Fibroblast of villous mesenchyme (primary cell): ENCODE measurements around the gene AQP7. TPM values are rescaled to one million over a fixed set of nuclear protein-coding genes. Genes with fewer than 3 reads are reported as not detected.

Experiments used
- DNase-seq: peaks from one replicate; pipeline ENCODE4 v3.0.0-alpha.2; 2010; ENCODE audit warnings: low read depth
- H3K4me3 ChIP-seq: 2 replicates; pipeline ENCODE4 v1.5.1; 2011; ENCODE audit warnings: low read depth, mild to moderate bottlenecking, low read length
- CTCF ChIP-seq: IDR thresholded peaks from 2 replicates; pipeline ENCODE4 v1.5.1; 2012; ENCODE audit warnings: low read depth, mild to moderate bottlenecking, low read length; ENCODE audit not compliant: insufficient read depth
- total RNA-seq: library from RNA; depleted of rRNA; stranded (reverse); fragments of >200 nt; gene quantifications from 2 replicates; pipeline ENCODE4 v1.2.3, GENCODE V29; 2012

The AQP7 gene
- total RNA-seq, 1 donor, result not detected

DNA sequence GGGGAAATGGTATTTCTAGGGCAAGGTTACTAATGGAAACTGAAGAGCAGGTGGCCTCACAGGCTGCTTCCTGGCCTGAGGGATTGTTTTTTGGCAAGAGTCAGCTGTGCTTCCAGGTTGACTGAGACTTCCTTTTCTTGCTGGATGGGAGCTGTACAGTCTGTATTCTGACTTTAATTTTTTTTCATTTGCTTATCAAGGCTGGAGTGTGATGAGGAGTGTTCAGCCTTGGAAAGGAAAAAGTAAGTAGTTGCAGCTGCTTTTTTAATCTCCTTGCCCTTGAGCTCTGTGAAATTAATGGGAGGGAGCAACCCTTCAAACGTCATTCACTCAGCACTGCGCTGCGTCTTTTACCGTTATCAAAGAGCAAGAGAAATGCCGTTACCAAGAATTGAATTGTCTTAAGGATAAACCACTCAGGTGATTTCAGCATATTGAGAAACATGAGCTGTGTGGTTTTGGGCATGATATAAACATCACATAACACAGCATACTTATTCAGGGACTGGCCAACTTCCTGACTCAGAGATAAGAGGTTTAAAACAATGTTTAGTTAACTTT lies 47.6 kb downstream of the AQP7 start:
- no peak for TF ChIP-seq CTCF
- peak; percentile 88 for DNase-seq
- no peak overlapping the region for H3K4me3 ChIP-seq

DNA sequence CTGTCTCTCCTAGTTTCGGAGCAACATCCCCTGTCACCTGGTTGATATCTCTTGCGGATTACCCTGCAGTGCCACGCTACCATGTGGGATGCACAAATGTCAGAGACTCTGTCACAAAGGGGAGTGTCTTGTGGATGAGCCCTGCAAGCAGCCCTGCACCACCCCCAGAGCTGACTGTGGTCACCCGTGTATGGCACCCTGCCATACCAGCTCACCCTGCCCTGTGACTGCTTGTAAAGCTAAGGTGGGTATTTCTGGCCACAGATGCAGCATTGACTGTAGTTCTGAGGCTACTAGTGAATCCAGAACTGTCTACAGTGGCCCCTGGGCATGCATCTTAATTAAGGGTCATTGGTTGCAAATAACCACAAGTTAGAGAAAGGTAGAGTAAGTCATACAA lies 50.8 kb downstream of the AQP7 start:
- DNase-seq, result no peak
- TF ChIP-seq CTCF, result no peak
- no peak overlapping the region for H3K4me3 ChIP-seq

DNA sequence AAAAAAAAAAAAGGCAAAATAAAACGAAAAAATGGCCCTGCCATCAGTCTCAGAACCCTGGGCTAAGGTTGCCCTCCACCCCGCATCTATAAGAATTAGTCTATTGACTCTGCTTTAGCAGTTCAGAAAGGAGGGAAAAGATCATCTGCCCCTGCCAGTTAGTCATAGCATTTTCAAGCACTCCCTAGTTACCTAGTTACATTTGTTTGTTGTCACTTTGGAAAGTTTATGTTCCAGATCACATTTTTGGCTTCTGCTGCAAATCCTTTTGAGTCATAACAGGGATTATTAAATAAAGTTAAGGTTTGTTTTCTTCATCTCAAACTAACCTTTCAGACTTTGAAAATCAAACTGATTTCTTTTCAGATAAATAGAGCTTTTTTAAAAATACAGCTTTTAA lies 52.1 kb downstream of the AQP7 start:
- H3K4me3 ChIP-seq, result no peak overlapping the region
- TF ChIP-seq CTCF, result no peak
- DNase-seq, result peak; percentile 91

DNA sequence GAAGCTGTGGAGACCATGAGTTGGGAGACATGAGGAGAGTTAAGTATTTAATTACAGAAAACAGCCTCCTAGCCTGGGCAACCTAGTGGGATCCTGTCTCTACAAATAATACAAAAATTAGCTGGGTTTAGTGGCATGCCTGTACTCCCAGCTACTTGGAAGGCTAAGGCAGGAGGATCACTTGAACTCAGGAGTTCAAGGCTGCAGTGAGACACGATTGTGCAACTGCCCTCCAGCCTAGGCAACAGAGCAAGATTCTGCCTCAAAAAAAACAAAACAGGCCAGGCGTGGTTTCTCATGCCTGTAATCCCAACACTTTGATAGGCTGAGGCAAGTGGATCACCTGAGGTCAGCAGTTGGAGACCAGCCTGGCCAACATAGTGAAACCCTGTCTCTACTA lies 52.6 kb downstream of the AQP7 start:
- DNase-seq, result peak; percentile 28
- H3K4me3 ChIP-seq, result no peak overlapping the region
- TF ChIP-seq CTCF, result no peak

- no peak for TF ChIP-seq CTCF
Measured at GRCh38 chr9:33348998-33349397, 53.4 kb downstream of the AQP7 start.

GRCh38 chr9:33346564-33346963 lies 55.8 kb downstream of the AQP7 start:
- DNase-seq, result no peak
- TF ChIP-seq CTCF, result no peak
- H3K4me3 ChIP-seq, result no peak overlapping the region

More at GRCh38 chr9:33348998-33349397, 53.4 kb downstream of the AQP7 start:
- no peak for DNase-seq
- H3K4me3 ChIP-seq, result no peak overlapping the region

DNA sequence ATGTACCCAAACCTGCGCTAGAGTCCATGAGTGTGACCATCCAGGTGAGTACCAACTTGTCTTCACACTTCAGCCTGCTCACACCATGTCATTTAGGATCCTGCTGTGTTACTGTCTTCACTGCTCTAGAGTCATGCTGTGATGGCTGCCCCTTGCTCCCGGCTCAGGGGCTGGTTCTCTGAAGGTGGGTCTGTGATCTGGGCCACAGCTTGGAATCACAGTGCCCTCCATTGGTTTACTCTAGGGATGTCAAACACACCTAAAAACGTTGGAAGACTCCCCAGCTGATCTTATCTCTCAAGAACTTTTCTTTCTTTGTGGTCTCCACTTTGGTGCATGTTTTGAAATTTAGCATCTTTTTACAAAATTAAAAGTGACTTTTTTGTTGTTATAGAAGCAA lies 58.2 kb downstream of the AQP7 start:
- H3K4me3 ChIP-seq, result no peak overlapping the region
- no peak for TF ChIP-seq CTCF
- DNase-seq, result no peak
